ENCODE data around the gene EMC9.

EMC9 gene

GRCh38 chr14:24162093-24162492 lies 20.7 kb upstream of the EMC9 start:
- no CpG with 5 or more reads among the region's 8 CpGs for WGBS (ENCODE audit: extremely low coverage, insufficient coverage, low lambda C conversion rate)
- no peaks in the 10 kb centered on the region for H3K27me3 ChIP-seq (ENCODE audit: insufficient read depth, low read length, poor library complexity)
- H3K56ac ChIP-seq (ENCODE audit: low read length): peak overlapping the region; percentile 67
- H3K79me2 ChIP-seq (ENCODE audit: control insufficient read depth, insufficient read depth, low read length): no peaks in the 10 kb centered on the region
- H3K18ac ChIP-seq (ENCODE audit: low read length): no peak overlapping the region
- H3K23ac ChIP-seq (ENCODE audit: low read length): no peak overlapping the region
- H3K79me1 ChIP-seq (ENCODE audit: low read length): peaks cover 2% of the 10 kb centered on the region
- no peak overlapping the region for H2AK5ac ChIP-seq (ENCODE audit: low read length)
- H3K4me1 ChIP-seq (ENCODE audit: control insufficient read depth, low read depth, low read length): peaks cover 5% of the 10 kb centered on the region
- no peak overlapping the region for H3K4me2 ChIP-seq (ENCODE audit: low read length)
- no peak overlapping the region for H3K4me3 ChIP-seq (ENCODE audit: low read length)
- H2BK5ac ChIP-seq (ENCODE audit: low read length): no peak overlapping the region
- no peak overlapping the region for H3K4ac ChIP-seq (ENCODE audit: low read depth, low read length)
- no peak overlapping the region for H4K8ac ChIP-seq (ENCODE audit: low read depth, low read length)
- H2BK120ac ChIP-seq (ENCODE audit: low read depth, low read length): no peak overlapping the region
- H3K36me3 ChIP-seq (ENCODE audit: control insufficient read depth, insufficient read depth, low read length): peaks cover 18% of the 10 kb centered on the region
- DNase-seq: no peak
- H2BK15ac ChIP-seq (replicated peaks; ENCODE audit: low read depth): no peak overlapping the region
- H4K5ac ChIP-seq (ENCODE audit: low read length): no peak overlapping the region
- H3K9ac ChIP-seq (ENCODE audit: low read length): peak overlapping the region; percentile 74
- H3K27ac ChIP-seq (ENCODE audit: low read depth, low read length): no peak overlapping the region

DNA sequence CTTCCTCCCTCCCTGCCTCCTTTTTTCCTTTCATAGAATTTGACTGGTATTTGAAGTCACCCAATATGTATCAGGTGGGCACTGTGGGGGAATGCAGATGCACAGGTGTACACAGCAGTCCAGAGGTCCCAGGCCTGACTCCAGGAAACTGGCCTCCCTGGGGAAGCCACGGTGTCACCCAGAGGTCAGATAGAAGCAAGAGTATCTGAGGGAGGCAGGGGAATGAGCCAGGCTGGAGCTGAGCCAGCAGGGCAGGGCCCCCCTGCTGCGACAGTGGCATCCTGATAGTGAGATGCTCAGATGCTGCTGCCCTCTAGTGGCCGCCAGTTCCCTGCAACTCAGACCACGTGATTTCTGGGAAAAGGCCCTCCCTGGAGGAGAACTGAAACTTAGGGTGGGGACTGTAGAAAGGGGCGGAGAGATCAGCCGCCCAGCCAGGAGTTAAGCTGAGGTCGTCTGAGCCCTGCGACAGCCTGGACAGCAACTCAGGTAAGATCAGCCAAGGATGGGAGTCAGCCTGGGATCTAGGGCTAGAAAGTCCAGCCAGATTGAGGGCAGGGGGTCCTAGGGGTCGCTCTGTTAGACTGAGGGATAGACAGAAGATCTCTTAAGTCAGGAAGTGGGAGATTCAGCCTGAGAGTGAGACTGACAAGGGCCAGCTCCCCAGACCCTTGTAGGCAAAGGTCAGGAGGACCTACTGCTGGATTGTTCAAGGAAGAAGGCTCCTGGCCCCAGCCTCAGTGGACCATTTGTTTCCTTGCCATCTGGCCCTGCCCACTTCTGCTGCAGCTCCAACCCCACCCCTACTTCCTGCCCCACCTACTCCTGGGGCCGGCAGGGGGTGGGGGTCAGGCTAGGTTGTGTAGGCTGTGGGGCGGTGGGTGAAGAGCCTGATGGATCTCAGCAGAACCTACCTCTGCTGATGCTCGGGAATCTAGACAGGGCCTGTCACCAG lies 19.7 kb upstream of the EMC9 start, which contains the start of gene IRF9:
Gene IRF9 (plus strand): TSS at position 416 of the 955 bp plus-strand sequence. CDS start 880 bp downstream, outside the sequence.
- Histone ChIP-seq H3K4me1 (ENCODE audit: control insufficient read depth, low read depth, low read length) (peaks cover 5% of the 10 kb centered on the region), H2AK5ac (ENCODE audit: low read length) (peak within 1 kb of the TSS; percentile 93), H3K56ac (ENCODE audit: low read length) (peak within 1 kb of the TSS; percentile 93), H3K79me1 (ENCODE audit: low read length) (peaks cover 2% of the 10 kb centered on the region), H3K23ac (ENCODE audit: low read length) (no peak within 1 kb of the TSS), H3K4me2 (ENCODE audit: low read length) (peak within 1 kb of the TSS; percentile 38), H2BK120ac (ENCODE audit: low read depth, low read length) (no peak within 1 kb of the TSS), H3K36me3 (ENCODE audit: control insufficient read depth, insufficient read depth, low read length) (peaks cover 22% of the 10 kb centered on the region), H3K4me3 (ENCODE audit: low read length) (no peak within 1 kb of the TSS), H3K27me3 (ENCODE audit: insufficient read depth, low read length, poor library complexity) (no peaks in the 10 kb centered on the region), H3K18ac (ENCODE audit: low read length) (no peak within 1 kb of the TSS), H2BK5ac (ENCODE audit: low read length) (peak within 1 kb of the TSS; percentile 39), H4K5ac (ENCODE audit: low read length) (no peak within 1 kb of the TSS), H2BK15ac (replicated peaks; ENCODE audit: low read depth) (no peak within 1 kb of the TSS), H3K4ac (ENCODE audit: low read depth, low read length) (peak within 1 kb of the TSS; percentile 44), H4K8ac (ENCODE audit: low read depth, low read length) (no peak within 1 kb of the TSS), H3K79me2 (ENCODE audit: control insufficient read depth, insufficient read depth, low read length) (no peaks in the 10 kb centered on the region), H3K27ac (ENCODE audit: low read depth, low read length) (no peak within 1 kb of the TSS), H3K9ac (ENCODE audit: low read length) (peak within 1 kb of the TSS; percentile 74)
- peak; percentile 98 for DNase-seq
- WGBS (ENCODE audit: extremely low coverage, insufficient coverage, low lambda C conversion rate): no CpG with 5 or more reads among the region's 12 CpGs

GRCh38 chr14:24160499-24160849 lies 19.1 kb upstream of the EMC9 start:
- no peak overlapping the region for H3K27ac ChIP-seq (ENCODE audit: low read depth, low read length)
- H3K4me2 ChIP-seq (ENCODE audit: low read length): no peak overlapping the region

DNA sequence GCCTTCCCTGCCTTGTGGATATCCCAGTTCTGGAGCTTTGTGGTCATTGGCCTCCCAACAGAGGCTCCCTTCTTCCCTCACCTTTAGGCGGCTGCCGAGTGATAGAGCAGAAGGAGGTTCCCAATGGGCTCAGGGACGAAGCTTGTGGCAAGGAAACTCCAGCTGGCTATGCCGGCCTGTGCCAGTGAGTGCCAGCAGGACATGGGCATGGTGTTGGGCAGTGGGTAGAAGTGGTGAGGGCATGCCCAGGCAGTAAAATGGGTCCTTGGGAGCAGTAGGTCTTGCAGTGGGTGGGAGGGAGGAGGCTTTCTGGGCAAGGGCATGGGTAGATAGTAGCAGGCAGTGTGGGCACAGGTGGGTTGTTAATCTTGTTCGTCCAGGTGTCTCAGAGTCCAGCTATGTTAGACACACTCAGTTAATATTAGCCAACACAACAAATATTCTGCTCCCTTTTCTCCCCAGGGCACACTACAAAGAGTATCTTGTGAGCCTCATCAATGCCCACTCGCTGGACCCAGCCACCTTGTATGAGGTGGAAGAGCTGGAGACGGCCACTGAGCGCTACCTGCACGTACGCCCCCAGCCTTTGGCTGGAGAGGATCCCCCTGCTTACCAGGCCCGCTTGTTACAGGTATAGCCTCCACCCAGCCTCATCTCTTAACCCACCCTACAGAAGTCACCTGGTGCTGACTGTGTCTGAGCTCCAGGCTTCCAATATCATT lies 18.5 kb upstream of the EMC9 start:
- Histone ChIP-seq H3K36me3 (ENCODE audit: control insufficient read depth, insufficient read depth, low read length) (peaks cover 27% of the 10 kb centered on the region), H3K27ac (ENCODE audit: low read depth, low read length) (no peak overlapping the region)
- no CpG with 5 or more reads among the region's 11 CpGs for WGBS (ENCODE audit: extremely low coverage, insufficient coverage, low lambda C conversion rate)

More at GRCh38 chr14:24160499-24160849, 19.1 kb upstream of the EMC9 start:
- DNase-seq: no peak
- Histone ChIP-seq H3K4me1 (ENCODE audit: control insufficient read depth, low read depth, low read length) (peaks cover 5% of the 10 kb centered on the region), H3K36me3 (ENCODE audit: control insufficient read depth, insufficient read depth, low read length) (peaks cover 26% of the 10 kb centered on the region), H3K18ac (ENCODE audit: low read length) (no peak overlapping the region), H3K79me2 (ENCODE audit: control insufficient read depth, insufficient read depth, low read length) (no peaks in the 10 kb centered on the region), H3K9ac (ENCODE audit: low read length) (no peak overlapping the region), H2BK15ac (replicated peaks; ENCODE audit: low read depth) (no peak overlapping the region), H3K56ac (ENCODE audit: low read length) (no peak overlapping the region), H3K79me1 (ENCODE audit: low read length) (peaks cover 2% of the 10 kb centered on the region), H4K8ac (ENCODE audit: low read depth, low read length) (no peak overlapping the region), H2AK5ac (ENCODE audit: low read length) (no peak overlapping the region), H3K23ac (ENCODE audit: low read length) (no peak overlapping the region), H2BK5ac (ENCODE audit: low read length) (no peak overlapping the region), H2BK120ac (ENCODE audit: low read depth, low read length) (no peak overlapping the region), H3K4me3 (ENCODE audit: low read length) (no peak overlapping the region), H3K4ac (ENCODE audit: low read depth, low read length) (no peak overlapping the region), H4K5ac (ENCODE audit: low read length) (no peak overlapping the region), H3K27me3 (ENCODE audit: insufficient read depth, low read length, poor library complexity) (no peaks in the 10 kb centered on the region)
- no CpG with 5 or more reads among the region's 4 CpGs for WGBS (ENCODE audit: extremely low coverage, insufficient coverage, low lambda C conversion rate)

DNA sequence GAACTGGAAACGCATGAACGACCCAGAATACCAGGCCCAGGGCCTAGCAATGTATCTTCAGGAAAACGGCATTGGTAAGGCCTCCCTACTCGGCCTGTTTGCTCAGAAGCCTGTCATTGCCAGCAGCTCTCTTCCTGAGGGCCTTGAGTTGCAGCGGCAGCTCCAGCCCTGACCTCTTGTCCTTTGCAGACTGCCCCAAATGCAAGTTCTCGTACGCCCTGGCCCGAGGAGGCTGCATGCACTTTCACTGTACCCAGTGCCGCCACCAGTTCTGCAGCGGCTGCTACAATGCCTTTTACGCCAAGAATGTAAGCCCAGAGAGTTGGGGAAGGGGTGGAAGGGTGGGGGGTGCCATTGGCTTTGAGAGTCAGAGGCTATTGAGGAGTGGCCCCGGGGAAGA lies 15.9 kb upstream of the EMC9 start:
- H4K8ac ChIP-seq (ENCODE audit: low read depth, low read length): no peak overlapping the region

More for the DNA sequence above, 18.5 kb upstream of the EMC9 start:
- Histone ChIP-seq H3K56ac (ENCODE audit: low read length) (no peak overlapping the region), H2BK15ac (replicated peaks; ENCODE audit: low read depth) (no peak overlapping the region), H4K5ac (ENCODE audit: low read length) (no peak overlapping the region), H3K79me2 (ENCODE audit: control insufficient read depth, insufficient read depth, low read length) (no peaks in the 10 kb centered on the region), H3K23ac (ENCODE audit: low read length) (no peak overlapping the region), H2BK120ac (ENCODE audit: low read depth, low read length) (no peak overlapping the region), H2BK5ac (ENCODE audit: low read length) (no peak overlapping the region), H3K79me1 (ENCODE audit: low read length) (peaks cover 2% of the 10 kb centered on the region), H3K27me3 (ENCODE audit: insufficient read depth, low read length, poor library complexity) (no peaks in the 10 kb centered on the region), H3K4me3 (ENCODE audit: low read length) (no peak overlapping the region), H3K4me2 (ENCODE audit: low read length) (no peak overlapping the region), H3K4ac (ENCODE audit: low read depth, low read length) (no peak overlapping the region), H3K18ac (ENCODE audit: low read length) (no peak overlapping the region), H4K8ac (ENCODE audit: low read depth, low read length) (no peak overlapping the region), H3K4me1 (ENCODE audit: control insufficient read depth, low read depth, low read length) (peaks cover 5% of the 10 kb centered on the region), H3K9ac (ENCODE audit: low read length) (no peak overlapping the region), H2AK5ac (ENCODE audit: low read length) (no peak overlapping the region)
- no peak for DNase-seq

More for the DNA sequence above, 15.9 kb upstream of the EMC9 start:
- H4K5ac ChIP-seq (ENCODE audit: low read length): no peak overlapping the region
- no peak overlapping the region for H2BK5ac ChIP-seq (ENCODE audit: low read length)
- H3K4me2 ChIP-seq (ENCODE audit: low read length): no peak overlapping the region
- no peak overlapping the region for H3K4me3 ChIP-seq (ENCODE audit: low read length)
- H3K79me2 ChIP-seq (ENCODE audit: control insufficient read depth, insufficient read depth, low read length): no peaks in the 10 kb centered on the region
- no peak overlapping the region for H3K18ac ChIP-seq (ENCODE audit: low read length)
- no peak overlapping the region for H3K23ac ChIP-seq (ENCODE audit: low read length)
- peaks cover 23% of the 10 kb centered on the region for H3K36me3 ChIP-seq (ENCODE audit: control insufficient read depth, insufficient read depth, low read length)
- no CpG with 5 or more reads among the region's 12 CpGs for WGBS (ENCODE audit: extremely low coverage, insufficient coverage, low lambda C conversion rate)
- H3K4ac ChIP-seq (ENCODE audit: low read depth, low read length): no peak overlapping the region
- no peak overlapping the region for H2BK15ac ChIP-seq (replicated peaks; ENCODE audit: low read depth)
- H3K56ac ChIP-seq (ENCODE audit: low read length): no peak overlapping the region
- peaks cover 5% of the 10 kb centered on the region for H3K4me1 ChIP-seq (ENCODE audit: control insufficient read depth, low read depth, low read length)
- no peak overlapping the region for H2BK120ac ChIP-seq (ENCODE audit: low read depth, low read length)
- no peak overlapping the region for H2AK5ac ChIP-seq (ENCODE audit: low read length)
- no peaks in the 10 kb centered on the region for H3K27me3 ChIP-seq (ENCODE audit: insufficient read depth, low read length, poor library complexity)
- H3K27ac ChIP-seq (ENCODE audit: low read depth, low read length): no peak overlapping the region
- H3K9ac ChIP-seq (ENCODE audit: low read length): no peak overlapping the region
- DNase-seq: no peak
- peaks cover 2% of the 10 kb centered on the region for H3K79me1 ChIP-seq (ENCODE audit: low read length)

Measured in mesendoderm (in vitro differentiated cells).